NCI-H2196 treated with DMSO at 0.1 percent for 48 hours (cell line): Measurements from ENCODE around the gene TMEM131.
"Not testable (repeated sequence)": the region's sequence is repeated elsewhere in the genome, so short reads cannot be mapped to it uniquely, and the experiment has no call there.

ENCODE experiments used
- DNase-seq: peaks from one replicate; lab custom pipeline; 2025; ENCODE audit not compliant: unreplicated experiment; lab: John Stamatoyannopoulos, UW

TMEM131 gene

GRCh38 chr2:97914691-97915213 is 81.0 kb downstream of the TMEM131 start:
- DNase-seq, result no peak

- DNase-seq, result no peak
Measured at GRCh38 chr2:97913846-97914245, 81.9 kb downstream of the TMEM131 start.

GRCh38 chr2:97911922-97912575 is 83.7 kb downstream of the TMEM131 start:
- no peak for DNase-seq

GRCh38 chr2:97911206-97911921 is 84.4 kb downstream of the TMEM131 start:
- no peak for DNase-seq

- no peak for DNase-seq
Measured at GRCh38 chr2:97910403-97911205, 85.1 kb downstream of the TMEM131 start.

GRCh38 chr2:97908208-97908676 is 87.5 kb downstream of the TMEM131 start:
- no peak for DNase-seq

GRCh38 chr2:97907369-97908100 is 88.2 kb downstream of the TMEM131 start:
- DNase-seq, result no peak

GRCh38 chr2:97906307-97906706 is 89.4 kb downstream of the TMEM131 start:
- no peak for DNase-seq

- DNase-seq, result no peak
Measured at GRCh38 chr2:97905294-97905693, 90.5 kb downstream of the TMEM131 start.

- no peak for DNase-seq
Measured at GRCh38 chr2:97901862-97902261, 93.9 kb downstream of the TMEM131 start.

- no peak for DNase-seq
Measured at GRCh38 chr2:97900806-97901205, 94.9 kb downstream of the TMEM131 start.

- DNase-seq, result not testable (repeated sequence)
Measured at GRCh38 chr2:97893042-97893441, 102.7 kb downstream of the TMEM131 start.

- no peak for DNase-seq
Measured at GRCh38 chr2:97891611-97892010, 104.1 kb downstream of the TMEM131 start.

GRCh38 chr2:97889156-97889555 is 106.6 kb downstream of the TMEM131 start:
- DNase-seq, result no peak

- no peak for DNase-seq
Measured at GRCh38 chr2:97885841-97886240, 109.9 kb downstream of the TMEM131 start.

- no peak for DNase-seq
Measured at GRCh38 chr2:97880334-97880733, 115.4 kb downstream of the TMEM131 start.

GRCh38 chr2:97878865-97879264 is 116.9 kb downstream of the TMEM131 start:
- no peak for DNase-seq

- DNase-seq, result not testable (repeated sequence)
Measured at GRCh38 chr2:97878317-97878716, 117.4 kb downstream of the TMEM131 start.

GRCh38 chr2:97871096-97871780 is 124.5 kb downstream of the TMEM131 start:
- DNase-seq, result no peak

GRCh38 chr2:97870396-97870843 is 125.3 kb downstream of the TMEM131 start:
- DNase-seq, result no peak
